Body of pancreas (tissue), 4 donors: ENCODE measurements around the gene HS3ST4.

Experiments
- POLR2A ChIP-seq, 3 donors: fragments of 450-650 bp; IDR thresholded peaks; one replicate each; pipeline ENCODE4 v1.6.1; 2016; ENCODE audit warnings: antibody characterized with exemption in 3 of 3, mild to moderate bottlenecking in 2 of 3
- TF ChIP-seq, protein P1 (sequence below), 7 experiments: fragments of 450-650 bp in 4 of 7; fragments of 200-600 bp in 3 of 7; sonication (generic) in 3 of 7; IDR thresholded peaks; one replicate each; pipeline ENCODE4 v1.5.1; 2016 to 2019; ENCODE audit warnings: antibody characterized with exemption in 7 of 7

- TF ChIP-seq POLR2A (IDR thresholded peaks at IDR 0.05): no peak
- TF ChIP-seq, protein P1, sequence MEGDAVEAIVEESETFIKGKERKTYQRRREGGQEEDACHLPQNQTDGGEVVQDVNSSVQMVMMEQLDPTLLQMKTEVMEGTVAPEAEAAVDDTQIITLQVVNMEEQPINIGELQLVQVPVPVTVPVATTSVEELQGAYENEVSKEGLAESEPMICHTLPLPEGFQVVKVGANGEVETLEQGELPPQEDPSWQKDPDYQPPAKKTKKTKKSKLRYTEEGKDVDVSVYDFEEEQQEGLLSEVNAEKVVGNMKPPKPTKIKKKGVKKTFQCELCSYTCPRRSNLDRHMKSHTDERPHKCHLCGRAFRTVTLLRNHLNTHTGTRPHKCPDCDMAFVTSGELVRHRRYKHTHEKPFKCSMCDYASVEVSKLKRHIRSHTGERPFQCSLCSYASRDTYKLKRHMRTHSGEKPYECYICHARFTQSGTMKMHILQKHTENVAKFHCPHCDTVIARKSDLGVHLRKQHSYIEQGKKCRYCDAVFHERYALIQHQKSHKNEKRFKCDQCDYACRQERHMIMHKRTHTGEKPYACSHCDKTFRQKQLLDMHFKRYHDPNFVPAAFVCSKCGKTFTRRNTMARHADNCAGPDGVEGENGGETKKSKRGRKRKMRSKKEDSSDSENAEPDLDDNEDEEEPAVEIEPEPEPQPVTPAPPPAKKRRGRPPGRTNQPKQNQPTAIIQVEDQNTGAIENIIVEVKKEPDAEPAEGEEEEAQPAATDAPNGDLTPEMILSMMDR (IDR thresholded peaks at IDR 0.05): no peak
Measured at GRCh38 chr16:25914357-25914962, 222.7 kb downstream of the HS3ST4 start.
